WI38 (cell line): ENCODE results near the gene ARHGAP23.

ENCODE experiments used
- H3K4me3 ChIP-seq: 2 replicates; pipeline ENCODE4 v1.5.1; 2011; ENCODE audit warnings: low read depth, mild to moderate bottlenecking, control low read depth, low read length
- TF ChIP-seq, protein P1 (sequence below): IDR thresholded peaks from 2 replicates; pipeline ENCODE4 v1.5.1; 2012; ENCODE audit warnings: low read depth, mild to moderate bottlenecking, control low read depth, low read length

ARHGAP23 gene

DNA sequence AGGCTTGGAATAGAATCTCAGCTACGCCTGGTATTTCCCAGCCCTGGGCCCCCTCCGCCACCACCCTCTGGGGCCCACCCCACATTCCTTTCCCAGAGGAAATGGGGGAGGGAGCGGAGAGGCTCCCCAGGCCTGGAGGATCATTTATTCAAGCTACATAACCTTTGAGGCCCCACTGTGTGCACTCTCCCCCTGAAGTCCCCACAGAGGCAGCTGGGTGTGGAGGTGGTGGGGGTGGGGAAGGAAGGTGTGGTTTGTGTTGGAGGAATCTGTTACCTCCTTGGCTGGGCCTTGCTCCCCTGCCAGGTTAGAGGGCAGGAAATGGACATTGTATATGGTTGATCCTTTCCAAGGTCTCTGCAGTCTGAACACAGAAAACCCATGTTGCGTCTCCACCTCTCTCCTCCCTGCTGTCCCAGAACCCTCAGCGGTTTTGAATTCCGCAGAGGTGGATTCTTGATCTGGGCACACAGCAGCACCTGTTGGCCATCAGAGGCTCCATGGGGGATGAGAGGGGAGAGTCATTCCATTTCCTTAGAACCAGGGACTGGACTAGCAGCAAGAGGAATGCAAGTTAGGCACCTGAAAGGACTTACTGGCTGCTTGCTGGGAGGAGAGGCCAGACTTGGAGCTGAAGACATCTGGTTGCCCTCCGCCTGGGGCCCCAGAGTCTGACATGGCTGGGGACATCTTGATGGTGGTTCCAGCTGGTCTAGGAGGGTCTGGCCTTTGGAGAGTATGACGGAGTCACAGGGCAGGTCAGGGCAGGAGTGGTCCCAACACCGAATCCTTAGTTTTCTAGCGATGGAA, 23.0 kb downstream of the ARHGAP23 start:
- TF ChIP-seq, protein P1, sequence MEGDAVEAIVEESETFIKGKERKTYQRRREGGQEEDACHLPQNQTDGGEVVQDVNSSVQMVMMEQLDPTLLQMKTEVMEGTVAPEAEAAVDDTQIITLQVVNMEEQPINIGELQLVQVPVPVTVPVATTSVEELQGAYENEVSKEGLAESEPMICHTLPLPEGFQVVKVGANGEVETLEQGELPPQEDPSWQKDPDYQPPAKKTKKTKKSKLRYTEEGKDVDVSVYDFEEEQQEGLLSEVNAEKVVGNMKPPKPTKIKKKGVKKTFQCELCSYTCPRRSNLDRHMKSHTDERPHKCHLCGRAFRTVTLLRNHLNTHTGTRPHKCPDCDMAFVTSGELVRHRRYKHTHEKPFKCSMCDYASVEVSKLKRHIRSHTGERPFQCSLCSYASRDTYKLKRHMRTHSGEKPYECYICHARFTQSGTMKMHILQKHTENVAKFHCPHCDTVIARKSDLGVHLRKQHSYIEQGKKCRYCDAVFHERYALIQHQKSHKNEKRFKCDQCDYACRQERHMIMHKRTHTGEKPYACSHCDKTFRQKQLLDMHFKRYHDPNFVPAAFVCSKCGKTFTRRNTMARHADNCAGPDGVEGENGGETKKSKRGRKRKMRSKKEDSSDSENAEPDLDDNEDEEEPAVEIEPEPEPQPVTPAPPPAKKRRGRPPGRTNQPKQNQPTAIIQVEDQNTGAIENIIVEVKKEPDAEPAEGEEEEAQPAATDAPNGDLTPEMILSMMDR, result no peak
- H3K4me3 ChIP-seq, result peak overlapping the region; percentile 67

DNA sequence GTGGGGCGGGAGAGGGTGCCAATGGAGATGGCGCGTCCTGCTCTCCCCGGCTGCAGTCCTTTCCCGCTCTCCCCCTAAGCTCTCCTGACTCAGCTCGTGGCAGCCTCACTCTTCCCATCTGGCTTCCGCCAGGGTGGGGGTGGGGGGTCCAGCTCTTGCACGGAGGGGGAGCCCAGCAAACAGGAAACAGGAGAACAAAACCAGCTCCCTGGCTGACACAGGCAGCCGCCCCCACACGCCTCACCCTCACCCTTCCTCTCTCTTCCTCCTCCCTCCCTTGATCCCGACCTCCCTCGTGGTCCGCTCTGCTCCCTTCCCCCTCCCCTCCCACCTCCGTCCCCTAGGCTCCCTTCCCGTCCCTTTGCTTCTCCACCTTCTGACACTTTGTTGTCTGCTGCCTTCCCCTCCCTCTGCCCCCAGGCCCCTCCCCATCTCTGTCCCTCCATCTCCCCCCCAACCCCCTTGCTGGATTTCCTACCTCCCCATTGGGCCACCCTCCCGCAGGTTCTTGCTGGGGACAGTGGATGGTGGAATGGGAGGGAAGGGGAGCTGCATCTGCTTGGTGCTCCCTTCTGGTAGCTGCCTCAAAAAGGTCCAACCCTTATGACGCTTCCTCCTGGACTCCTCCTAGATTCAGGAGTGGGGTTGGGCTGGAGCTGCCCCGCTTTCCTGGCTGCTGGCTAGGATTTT, 23.7 kb downstream of the ARHGAP23 start:
- peak overlapping the region; percentile 67 for H3K4me3 ChIP-seq
- TF ChIP-seq, protein P1, result no peak

DNA sequence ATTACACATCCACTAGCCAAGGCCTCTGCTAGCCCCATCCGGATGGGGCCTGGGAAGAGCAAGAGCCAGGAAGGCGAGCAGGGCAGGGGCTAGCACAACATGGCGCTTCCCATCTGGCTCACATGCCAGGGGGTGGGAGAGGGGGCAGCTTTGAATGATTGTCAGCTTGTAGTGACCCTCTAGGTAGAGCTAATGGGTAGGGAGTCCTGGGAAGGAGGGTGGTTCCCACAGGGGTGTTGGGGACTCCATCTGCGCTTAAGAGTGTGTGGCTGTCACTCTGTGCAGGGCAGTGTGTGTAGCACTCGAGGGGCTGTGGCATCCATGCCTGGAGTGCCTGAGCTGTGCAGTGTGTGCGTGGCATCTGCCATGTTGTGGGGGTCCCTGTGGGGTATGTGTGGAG, 24.5 kb downstream of the ARHGAP23 start:
- TF ChIP-seq, protein P1, result no peak
- H3K4me3 ChIP-seq, result peak overlapping the region; percentile 67

DNA sequence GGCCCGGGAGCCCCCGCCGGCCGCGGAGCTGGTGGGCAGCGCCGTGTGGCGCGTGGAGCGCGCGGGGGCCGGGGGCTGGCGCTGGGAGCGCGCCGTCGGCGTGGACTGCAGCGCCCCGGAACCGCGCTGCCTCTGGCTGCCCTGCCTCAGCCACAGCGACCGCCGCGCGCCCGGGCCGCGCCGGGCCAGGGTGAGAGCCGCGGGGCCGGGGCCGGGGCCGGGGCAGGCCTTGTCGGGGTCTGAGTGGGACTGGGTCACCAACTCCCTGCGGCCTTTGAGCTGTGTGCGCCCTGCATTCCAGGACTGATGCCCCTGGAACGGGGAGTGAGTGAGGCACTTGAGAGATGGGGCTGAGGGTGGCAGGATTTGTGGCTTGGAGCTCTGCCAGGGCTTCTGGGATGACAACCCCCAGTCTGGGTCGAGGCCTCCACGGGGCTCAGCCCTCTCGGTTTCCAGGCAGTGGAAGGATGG, 25.7 kb downstream of the ARHGAP23 start:
- TF ChIP-seq, protein P1, result no peak
- peak overlapping the region; percentile 79 for H3K4me3 ChIP-seq

DNA sequence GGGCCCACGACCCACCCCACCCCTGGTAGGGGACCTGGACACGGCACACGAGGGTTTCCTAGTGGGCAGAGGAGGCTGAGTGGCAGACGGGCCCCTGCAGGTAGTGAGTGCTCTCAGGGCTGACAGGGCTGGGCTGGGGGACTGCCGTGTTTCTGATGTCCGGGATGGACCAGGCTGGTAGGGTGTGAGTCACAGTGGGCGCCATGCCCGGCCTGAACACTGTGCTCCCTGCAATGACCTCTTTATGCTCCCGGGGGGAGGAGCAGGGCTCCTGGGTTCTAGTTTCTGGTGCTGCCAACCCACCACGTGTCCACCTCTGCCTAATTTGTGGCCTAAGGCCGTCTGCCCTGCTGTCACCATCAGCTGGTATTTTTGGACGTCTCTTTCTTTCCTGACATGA, 26.3 kb downstream of the ARHGAP23 start:
- TF ChIP-seq, protein P1, result no peak
- H3K4me3 ChIP-seq, result peak overlapping the region; percentile 79

DNA sequence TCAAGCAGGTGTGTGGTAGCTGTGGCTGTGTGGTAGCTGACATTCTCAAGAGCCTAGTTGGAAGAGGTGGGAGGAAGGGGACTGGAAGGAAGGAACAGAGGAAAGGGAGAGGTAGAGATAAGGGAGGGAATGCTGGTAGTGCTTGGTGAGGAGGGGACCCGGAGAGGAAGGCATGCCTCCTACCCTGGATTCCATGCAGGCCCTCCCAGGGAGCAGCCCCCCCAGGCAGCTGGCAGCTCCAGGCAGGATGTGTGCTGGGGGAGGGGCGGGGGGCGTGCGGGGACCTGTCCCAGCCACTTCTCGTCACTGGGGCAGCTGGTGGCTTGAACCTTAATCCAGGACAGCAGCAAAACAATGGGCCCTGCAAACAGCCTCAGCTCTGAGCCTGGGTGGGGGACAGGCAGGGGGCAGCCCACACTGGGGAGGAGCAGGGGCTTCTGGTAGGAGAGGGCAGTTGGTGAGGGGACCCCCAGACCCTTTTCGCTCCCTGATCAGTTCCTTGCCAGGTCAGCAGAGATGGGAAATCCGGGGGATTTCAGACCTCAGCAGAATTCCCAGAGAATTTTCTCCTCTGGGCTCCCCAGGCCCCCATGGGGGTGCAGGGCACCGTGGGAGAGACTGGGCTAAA, 27.1 kb downstream of the ARHGAP23 start:
- H3K4me3 ChIP-seq, result peak overlapping the region; percentile 79
- TF ChIP-seq, protein P1, result no peak
